Vagina (tissue), 2 donors: ENCODE measurements around the gene BTNL2.

Experiments
- CTCF ChIP-seq, 3 experiments: fragments of 450-650 bp in 2 of 3; fragments of 200-600 bp in 1 of 3; sonication (generic) in 1 of 3; IDR thresholded peaks; one replicate each; pipeline ENCODE4 v1.5.1; 2017 to 2019; ENCODE audit warnings: antibody characterized with exemption in 3 of 3, mild to moderate bottlenecking in 2 of 3, moderate library complexity in 2 of 3
- POLR2A ChIP-seq, 2 donors: fragments of 450-650 bp; IDR thresholded peaks; one replicate each; pipeline ENCODE4 v1.6.1; 2017; ENCODE audit warnings: antibody characterized with exemption in 2 of 2, mild to moderate bottlenecking in 2 of 2, moderate library complexity in 2 of 2

GRCh38 chr6:32431142-32431541, 24.2 kb upstream of the BTNL2 start:
- no peak for TF ChIP-seq POLR2A (IDR thresholded peaks at IDR 0.05)
- TF ChIP-seq CTCF (IDR thresholded peaks at IDR 0.05): no peak
